ENCODE measurements around the gene CUTA. TPM values are rescaled to one million over a fixed set of nuclear protein-coding genes. Genes with fewer than 3 reads are reported as not detected.

Gene CUTA
- total and polyA plus RNA-seq, 2 of the 13 experiments (the other 11 are each of a cell fraction or from before 2014, with no cell fraction given), result 170 to 180 TPM

DNA sequence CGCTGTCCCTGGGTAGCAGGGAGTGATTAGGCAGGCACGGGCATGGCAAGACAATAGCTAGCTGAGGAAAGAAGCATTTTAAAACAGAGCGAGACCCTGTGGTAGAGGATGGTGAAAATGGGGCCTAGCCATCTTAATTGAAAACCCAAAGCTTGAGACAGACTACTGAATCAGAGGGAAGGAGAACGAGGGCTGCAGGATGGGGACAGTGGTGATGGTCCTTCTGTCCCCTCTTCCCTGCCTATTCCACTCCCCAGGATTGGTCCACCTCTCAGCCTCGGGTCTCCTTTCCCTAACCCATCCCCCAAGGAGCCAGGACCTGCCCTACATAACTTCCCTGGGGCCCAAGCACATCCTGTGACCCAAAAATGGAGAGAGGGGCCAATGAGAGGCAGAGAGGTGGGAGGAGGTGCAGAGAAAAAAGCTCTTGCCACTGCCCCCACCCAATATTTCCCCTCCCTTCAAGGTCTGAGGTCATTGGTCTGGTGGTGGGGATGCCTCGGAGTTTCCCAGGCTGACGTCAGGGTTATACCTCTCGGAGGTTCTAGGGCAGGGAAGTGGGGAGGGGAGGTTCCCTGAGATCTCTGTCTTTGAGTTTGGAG lies 884 bp upstream of the CUTA start (continued):
- TF ChIP-seq ZKSCAN8 (CRISPR knock-in tag; IDR thresholded peaks at IDR 0.05; ENCODE audit: borderline replicate concordance) (no peak), HNF4G (IDR thresholded peaks at IDR 0.05; ENCODE audit: borderline replicate concordance, low read depth, low read length) (no peak), HNF4G (CRISPR knock-in tag; IDR thresholded peaks at IDR 0.05; ENCODE audit: borderline replicate concordance, low read depth) (0 out of 2 replicates have a peak, but pooled peaks have one; percentile 1), ZNF839 (CRISPR knock-in tag; IDR thresholded peaks at IDR 0.05; ENCODE audit: borderline replicate concordance) (no peak), MNT (IDR thresholded peaks at IDR 0.05) (no peak), DNMT1 (CRISPR knock-in tag; IDR thresholded peaks at IDR 0.05) (no peak), NFYC (CRISPR knock-in tag; IDR thresholded peaks at IDR 0.05) (no peak), ZNF619 (CRISPR knock-in tag; IDR thresholded peaks at IDR 0.05) (0 out of 2 replicates have a peak, but pooled peaks have one; percentile 2), ZBTB14 (CRISPR knock-in tag; IDR thresholded peaks at IDR 0.05) (no peak), PAF1 (CRISPR knock-in tag; IDR thresholded peaks at IDR 0.05) (no peak), KMT2A (CRISPR knock-in tag; IDR thresholded peaks at IDR 0.05) (no peak), ZNF431 (CRISPR knock-in tag; IDR thresholded peaks at IDR 0.05; ENCODE audit: borderline replicate concordance, low read depth) (no peak), SRY (CRISPR knock-in tag; IDR thresholded peaks at IDR 0.05) (0 out of 2 replicates have a peak, but pooled peaks have one; percentile 1), ZSCAN30 (CRISPR knock-in tag; IDR thresholded peaks at IDR 0.05) (no peak), ETV6 (CRISPR knock-in tag; conservative IDR thresholded peaks at IDR 0.05) (0 out of 2 replicates have a peak, but pooled peaks have one; percentile 0), ZNF224 (CRISPR knock-in tag; IDR thresholded peaks at IDR 0.05) (no peak), JUND (CRISPR knock-in tag; IDR thresholded peaks at IDR 0.05) (0 out of 2 replicates have a peak, but pooled peaks have one; percentile 7), ZBTB3 (CRISPR knock-in tag; IDR thresholded peaks at IDR 0.05; ENCODE audit: borderline replicate concordance, low read depth) (no peak), ZNF256 (CRISPR knock-in tag; conservative IDR thresholded peaks at IDR 0.05) (no peak), ZMYM2 (CRISPR knock-in tag; IDR thresholded peaks at IDR 0.05) (no peak), ZNF460 (CRISPR knock-in tag; IDR thresholded peaks at IDR 0.05; ENCODE audit: borderline replicate concordance) (no peak), ZBTB39 (CRISPR knock-in tag; IDR thresholded peaks at IDR 0.05) (no peak)
- TF ChIP-seq, protein P1, sequence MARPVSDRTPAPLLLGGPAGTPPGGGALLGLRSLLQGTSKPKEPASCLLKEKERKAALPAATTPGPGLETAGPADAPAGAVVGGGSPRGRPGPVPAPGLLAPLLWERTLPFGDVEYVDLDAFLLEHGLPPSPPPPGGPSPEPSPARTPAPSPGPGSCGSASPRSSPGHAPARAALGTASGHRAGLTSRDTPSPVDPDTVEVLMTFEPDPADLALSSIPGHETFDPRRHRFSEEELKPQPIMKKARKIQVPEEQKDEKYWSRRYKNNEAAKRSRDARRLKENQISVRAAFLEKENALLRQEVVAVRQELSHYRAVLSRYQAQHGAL (CRISPR knock-in tag; IDR thresholded peaks at IDR 0.05; ENCODE audit: not compliant biosample characterization), result peak; percentile 49
- TF ChIP-seq, protein P2, sequence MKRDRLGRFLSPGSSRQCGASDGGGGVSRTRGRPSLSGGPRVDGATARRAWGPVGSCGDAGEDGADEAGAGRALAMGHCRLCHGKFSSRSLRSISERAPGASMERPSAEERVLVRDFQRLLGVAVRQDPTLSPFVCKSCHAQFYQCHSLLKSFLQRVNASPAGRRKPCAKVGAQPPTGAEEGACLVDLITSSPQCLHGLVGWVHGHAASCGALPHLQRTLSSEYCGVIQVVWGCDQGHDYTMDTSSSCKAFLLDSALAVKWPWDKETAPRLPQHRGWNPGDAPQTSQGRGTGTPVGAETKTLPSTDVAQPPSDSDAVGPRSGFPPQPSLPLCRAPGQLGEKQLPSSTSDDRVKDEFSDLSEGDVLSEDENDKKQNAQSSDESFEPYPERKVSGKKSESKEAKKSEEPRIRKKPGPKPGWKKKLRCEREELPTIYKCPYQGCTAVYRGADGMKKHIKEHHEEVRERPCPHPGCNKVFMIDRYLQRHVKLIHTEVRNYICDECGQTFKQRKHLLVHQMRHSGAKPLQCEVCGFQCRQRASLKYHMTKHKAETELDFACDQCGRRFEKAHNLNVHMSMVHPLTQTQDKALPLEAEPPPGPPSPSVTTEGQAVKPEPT (CRISPR knock-in tag; IDR thresholded peaks at IDR 0.05; ENCODE audit: low read depth), result no peak

Measured in HepG2 (cell line).